ENCODE measurements around the gene HAP1. TPM values are rescaled to one million over a fixed set of nuclear protein-coding genes. Genes with fewer than 3 reads are reported as not detected.

HAP1 gene
- polyA plus RNA-seq, 1 of the 3 experiments (the other 2 are of a cell fraction), result 0.18 TPM

- peaks cover 0 to 19% of the 10 kb centered on the region in 2 experiments; a peak in 1 of 4 replicates for H3K4me1 ChIP-seq (ENCODE audit: control insufficient read depth in 1 of 2, insufficient read depth in 2 of 2, low read depth in 1 of 2, low read length in 1 of 2)
- peaks cover 3% of the 10 kb centered on the region for H3F3A ChIP-seq (replicated peaks; ENCODE audit: insufficient read depth)
- H3K36me3 ChIP-seq (replicated peaks in 1 of 2; ENCODE audit: control insufficient read depth in 1 of 2, insufficient read depth in 2 of 2, low read length in 1 of 2), result peaks cover 0 to 6% of the 10 kb centered on the region in 2 experiments
- H3K4me3 ChIP-seq (ENCODE audit: low read depth in 2 of 2, low read length in 1 of 2), result no peak overlapping the region
- DNase-seq, result no peak
- no peaks in the 10 kb centered on the region for H3K79me2 ChIP-seq (ENCODE audit: insufficient read depth)
- H2AFZ ChIP-seq (ENCODE audit: low read depth), result no peak overlapping the region
- H3K27me3 ChIP-seq (ENCODE audit: insufficient read depth), result no peaks in the 10 kb centered on the region
- no peaks in the 10 kb centered on the region for H3K9me2 ChIP-seq
- H3K9me3 ChIP-seq, result no peaks in the 10 kb centered on the region
- TF ChIP-seq EP300 (IDR thresholded peaks at IDR 0.05; ENCODE audit: borderline replicate concordance in 1 of 2, low read depth in 1 of 2, low read length in 1 of 2) (no peak), NRF1 (IDR thresholded peaks at IDR 0.05; ENCODE audit: low read depth, low read length) (no peak), RXRA (IDR thresholded peaks at IDR 0.05; ENCODE audit: borderline replicate concordance, low read depth) (no peak), ZBTB33 (IDR thresholded peaks at IDR 0.05; ENCODE audit: borderline replicate concordance, low read depth) (no peak)
- TF ChIP-seq, protein P1, sequence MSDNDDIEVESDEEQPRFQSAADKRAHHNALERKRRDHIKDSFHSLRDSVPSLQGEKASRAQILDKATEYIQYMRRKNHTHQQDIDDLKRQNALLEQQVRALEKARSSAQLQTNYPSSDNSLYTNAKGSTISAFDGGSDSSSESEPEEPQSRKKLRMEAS (IDR thresholded peaks at IDR 0.05; ENCODE audit: low read depth), result no peak
- ChIA-PET POLR2A (no interaction called here), CTCF (interaction anchor here (0.9 to 2.3 kb wide), 3 partner anchors 17 to 33 kb away, joined by 4 to 7 read pairs (median 6); no protein-coding TSS in a partner anchor)
- H3K4me2 ChIP-seq, result no peak overlapping the region
- H3K9ac ChIP-seq, result no peak overlapping the region
- no peaks in the 10 kb centered on the region for H4K20me1 ChIP-seq (ENCODE audit: insufficient read depth)
- no peak overlapping the region for H3K27ac ChIP-seq (ENCODE audit: low read depth in 2 of 2, low read length in 1 of 2)
- 97% methylated on average over 12 of the region's 23 CpGs for whole genome bisulfite sequencing (ENCODE audit: low lambda C conversion rate)
Observed at GRCh38 chr17:41768682-41769288, 34.3 kb upstream of the HAP1 start.

- ChIA-PET CTCF (interaction anchor here (0.8 to 2.3 kb wide), 4 partner anchors 9 to 119 kb away, joined by 3 to 7 read pairs (median 4); no protein-coding TSS in a partner anchor), POLR2A (interaction anchor here (0.6 kb wide), 1 partner anchor 78 kb away, joined by 3 read pairs; no protein-coding TSS in a partner anchor)
- no peak overlapping the region for H3K4me3 ChIP-seq (ENCODE audit: low read depth in 2 of 2, low read length in 1 of 2)
- peaks cover 0 to 6% of the 10 kb centered on the region in 2 experiments; a peak in 1 of 4 replicates for H3K4me1 ChIP-seq (ENCODE audit: control insufficient read depth in 1 of 2, insufficient read depth in 2 of 2, low read depth in 1 of 2, low read length in 1 of 2)
- H3K4me2 ChIP-seq, result no peak overlapping the region
- peaks cover 0 to 11% of the 10 kb centered on the region in 2 experiments for H3K36me3 ChIP-seq (replicated peaks in 1 of 2; ENCODE audit: control insufficient read depth in 1 of 2, insufficient read depth in 2 of 2, low read length in 1 of 2)
- DNase-seq, result peak; percentile 12
- no peaks in the 10 kb centered on the region for H3K79me2 ChIP-seq (ENCODE audit: insufficient read depth)
- peaks cover 3% of the 10 kb centered on the region for H3F3A ChIP-seq (replicated peaks; ENCODE audit: insufficient read depth)
- no peak overlapping the region for H3K9ac ChIP-seq
- no peaks in the 10 kb centered on the region for H3K9me2 ChIP-seq
- no peaks in the 10 kb centered on the region for H4K20me1 ChIP-seq (ENCODE audit: insufficient read depth)
- H3K9me3 ChIP-seq, result no peaks in the 10 kb centered on the region
- no peak overlapping the region for H2AFZ ChIP-seq (ENCODE audit: low read depth)
- no peaks in the 10 kb centered on the region for H3K27me3 ChIP-seq (ENCODE audit: insufficient read depth)
- WGBS (ENCODE audit: low lambda C conversion rate), result 93% methylated on average over 11 of the region's 18 CpGs
- H3K27ac ChIP-seq (ENCODE audit: low read depth in 2 of 2, low read length in 1 of 2), result no peak overlapping the region
- no peak for TF ChIP-seq REST (IDR thresholded peaks at IDR 0.05; ENCODE audit: low read depth, low read length)
- no peak for TF ChIP-seq FOXJ3 (CRISPR knock-in tag; IDR thresholded peaks at IDR 0.05)
- TF ChIP-seq TCF12 (IDR thresholded peaks at IDR 0.05), result no peak
- TF ChIP-seq ZBTB33 (IDR thresholded peaks at IDR 0.05; ENCODE audit: borderline replicate concordance, low read depth), result no peak
- TF ChIP-seq, protein P2, sequence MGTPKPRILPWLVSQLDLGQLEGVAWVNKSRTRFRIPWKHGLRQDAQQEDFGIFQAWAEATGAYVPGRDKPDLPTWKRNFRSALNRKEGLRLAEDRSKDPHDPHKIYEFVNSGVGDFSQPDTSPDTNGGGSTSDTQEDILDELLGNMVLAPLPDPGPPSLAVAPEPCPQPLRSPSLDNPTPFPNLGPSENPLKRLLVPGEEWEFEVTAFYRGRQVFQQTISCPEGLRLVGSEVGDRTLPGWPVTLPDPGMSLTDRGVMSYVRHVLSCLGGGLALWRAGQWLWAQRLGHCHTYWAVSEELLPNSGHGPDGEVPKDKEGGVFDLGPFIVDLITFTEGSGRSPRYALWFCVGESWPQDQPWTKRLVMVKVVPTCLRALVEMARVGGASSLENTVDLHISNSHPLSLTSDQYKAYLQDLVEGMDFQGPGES (IDR thresholded peaks at IDR 0.05; ENCODE audit: low read depth, low read length), result no peak
- no peak for TF ChIP-seq RAD21 (IDR thresholded peaks at IDR 0.05; ENCODE audit: low read length)
- TF ChIP-seq FOXM1 (IDR thresholded peaks at IDR 0.05; ENCODE audit: low read depth), result no peak
- TF ChIP-seq CTCF (IDR thresholded peaks at IDR 0.05), result no peak
- no peak for TF ChIP-seq NRF1 (IDR thresholded peaks at IDR 0.05; ENCODE audit: low read depth, low read length)
Observed at GRCh38 chr17:41767324-41768042, 33.0 kb upstream of the HAP1 start.

Data from SK-N-SH (cell line).